ENCODE measurements around the gene GHR.

GHR gene

GRCh38 chr5:42462083-42462482 lies 38.8 kb downstream of the GHR start:
- DNase-seq (ENCODE audit: low read depth) = no peak

- DNase-seq (ENCODE audit: low read depth) = no peak
Measured at GRCh38 chr5:42467572-42467971, 44.3 kb downstream of the GHR start.

- no peak for DNase-seq (ENCODE audit: low read depth)
Measured at GRCh38 chr5:42467981-42468524, 44.8 kb downstream of the GHR start.

GRCh38 chr5:42483472-42484154 lies 60.4 kb downstream of the GHR start:
- DNase-seq (ENCODE audit: low read depth) = no peak

- no peak for DNase-seq (ENCODE audit: low read depth)
Measured at GRCh38 chr5:42487077-42487476, 63.8 kb downstream of the GHR start.

- DNase-seq (ENCODE audit: low read depth) = no peak
Measured at GRCh38 chr5:42487821-42488220, 64.6 kb downstream of the GHR start.

GRCh38 chr5:42490831-42491230 lies 67.6 kb downstream of the GHR start:
- DNase-seq (ENCODE audit: low read depth) = no peak

GRCh38 chr5:42491699-42492098 lies 68.5 kb downstream of the GHR start:
- no peak for DNase-seq (ENCODE audit: low read depth)

GRCh38 chr5:42492974-42493373 lies 69.7 kb downstream of the GHR start:
- no peak for DNase-seq (ENCODE audit: low read depth)

- DNase-seq (ENCODE audit: low read depth) = no peak
Measured at GRCh38 chr5:42494414-42494813, 71.2 kb downstream of the GHR start.

- DNase-seq (ENCODE audit: low read depth) = no peak
Measured at GRCh38 chr5:42495914-42496313, 72.7 kb downstream of the GHR start.

GRCh38 chr5:42496397-42497156 lies 73.3 kb downstream of the GHR start:
- no peak for DNase-seq (ENCODE audit: low read depth)

GRCh38 chr5:42498000-42498399 lies 74.8 kb downstream of the GHR start:
- DNase-seq (ENCODE audit: low read depth) = no peak

- DNase-seq (ENCODE audit: low read depth) = no peak
Measured at GRCh38 chr5:42499016-42499415, 75.8 kb downstream of the GHR start.

GRCh38 chr5:42500003-42500599 lies 76.9 kb downstream of the GHR start:
- DNase-seq (ENCODE audit: low read depth) = no peak

- no peak for DNase-seq (ENCODE audit: low read depth)
Measured at GRCh38 chr5:42502613-42503470, 79.6 kb downstream of the GHR start.

GRCh38 chr5:42506662-42507061 lies 83.4 kb downstream of the GHR start:
- DNase-seq (ENCODE audit: low read depth) = no peak

- no peak for DNase-seq (ENCODE audit: low read depth)
Measured at GRCh38 chr5:42507451-42508097, 84.3 kb downstream of the GHR start.

GRCh38 chr5:42513246-42513645 lies 90.0 kb downstream of the GHR start:
- DNase-seq (ENCODE audit: low read depth) = no peak

- DNase-seq (ENCODE audit: low read depth) = no peak
Measured at GRCh38 chr5:42514754-42515153, 91.5 kb downstream of the GHR start.

- no peak for DNase-seq (ENCODE audit: low read depth)
Measured at GRCh38 chr5:42515504-42515903, 92.3 kb downstream of the GHR start.

Data from GM04503 (cell line).